Measurements from ENCODE around the gene PER1.
"Not testable (repeated sequence)": the region's sequence is repeated elsewhere in the genome, so short reads cannot be mapped to it uniquely, and the experiment has no call there.

PER1 gene

GRCh38 chr17:8173056-8173870 is 21.1 kb upstream of the PER1 start:
- DNase-seq (ENCODE audit: low read depth in 2 of 3, low spot score in 2 of 3): no peak

- DNase-seq (ENCODE audit: low read depth in 2 of 3, low spot score in 2 of 3): not testable (repeated sequence)
Observed at GRCh38 chr17:8170186-8170585, 18.0 kb upstream of the PER1 start.

- DNase-seq (ENCODE audit: low read depth in 2 of 3, low spot score in 2 of 3): no peak
Observed at GRCh38 chr17:8167526-8167925, 15.3 kb upstream of the PER1 start.

- DNase-seq (ENCODE audit: low read depth in 2 of 3, low spot score in 2 of 3): no peak
Observed at GRCh38 chr17:8166731-8167130, 14.5 kb upstream of the PER1 start.

- no peak for DNase-seq (ENCODE audit: low read depth in 2 of 3, low spot score in 2 of 3)
Observed at GRCh38 chr17:8164815-8165131, 12.6 kb upstream of the PER1 start.

GRCh38 chr17:8163978-8164814 is 12.0 kb upstream of the PER1 start:
- DNase-seq (ENCODE audit: low read depth in 2 of 3, low spot score in 2 of 3): no peak

- DNase-seq (ENCODE audit: low read depth in 2 of 3, low spot score in 2 of 3): no peak
Observed at GRCh38 chr17:8162997-8163977, 11.1 kb upstream of the PER1 start.

GRCh38 chr17:8162233-8162996 is 10.2 kb upstream of the PER1 start, which contains the start of gene VAMP2:
Gene VAMP2 (minus strand): TSS chr17:8162948. CDS start chr17:8162879, 69 bp downstream.
- peak in 1 of 3 experiments; percentile 50 for DNase-seq (ENCODE audit: low read depth in 2 of 3, low spot score in 2 of 3)

GRCh38 chr17:8161289-8162232 is 9.4 kb upstream of the PER1 start:
- DNase-seq (ENCODE audit: low read depth in 2 of 3, low spot score in 2 of 3): no peak

- DNase-seq (ENCODE audit: low read depth in 2 of 3, low spot score in 2 of 3): no peak
Observed at GRCh38 chr17:8160741-8161221, 8.6 kb upstream of the PER1 start.

- no peak for DNase-seq (ENCODE audit: low read depth in 2 of 3, low spot score in 2 of 3)
Observed at GRCh38 chr17:8160224-8160577, 8.0 kb upstream of the PER1 start.

- no peak for DNase-seq (ENCODE audit: low read depth in 2 of 3, low spot score in 2 of 3)
Observed at GRCh38 chr17:8159459-8160223, 7.4 kb upstream of the PER1 start.

GRCh38 chr17:8159032-8159400 is 6.8 kb upstream of the PER1 start:
- no peak for DNase-seq (ENCODE audit: low read depth in 2 of 3, low spot score in 2 of 3)

GRCh38 chr17:8158267-8159031 is 6.2 kb upstream of the PER1 start:
- DNase-seq (ENCODE audit: low read depth in 2 of 3, low spot score in 2 of 3): peak in 2 of 3 experiments; percentile 84

- peak; percentile 98 to 100 (median 99) for DNase-seq (ENCODE audit: low read depth in 2 of 3, low spot score in 2 of 3)
Observed at GRCh38 chr17:8156246-8156992, 4.2 kb upstream of the PER1 start.

- no peak for DNase-seq (ENCODE audit: low read depth in 2 of 3, low spot score in 2 of 3)
Observed at GRCh38 chr17:8155996-8156245, 3.7 kb upstream of the PER1 start.

GRCh38 chr17:8155231-8155995 is 3.2 kb upstream of the PER1 start:
- no peak for DNase-seq (ENCODE audit: low read depth in 2 of 3, low spot score in 2 of 3)

All from activated CD8-positive, alpha-beta memory T cell treated with anti-CD3 and anti-CD28 coated beads for 48 hours (primary cell).